HG02642 (cell line): ENCODE results near the gene COL4A2.
"Not testable (repeated sequence)": the region's sequence is repeated elsewhere in the genome, so short reads cannot be mapped to it uniquely, and the experiment has no call there.

Experiments used
- ATAC-seq: cut with Tn5 transposase; IDR thresholded peaks from one replicate; pipeline ENCODE4 v1.9.1; 2021; ENCODE audit warnings: mild to moderate bottlenecking; ENCODE audit not compliant: unreplicated experiment, poor library complexity

COL4A2 gene

GRCh38 chr13:110305544-110305943 lies 1.5 kb upstream of the COL4A2 start:
- ATAC-seq: no peak

- ATAC-seq: no peak
Observed at GRCh38 chr13:110305949-110306339, 1.1 kb upstream of the COL4A2 start.

GRCh38 chr13:110306340-110306959 lies 634 bp upstream of the COL4A2 start:
- no peak for ATAC-seq

- ATAC-seq: no peak
Observed at GRCh38 chr13:110307767-110308655, 927 bp downstream of the COL4A2 start.

GRCh38 chr13:110308656-110309359 lies 1.7 kb downstream of the COL4A2 start:
- ATAC-seq: no peak

- no peak for ATAC-seq
Observed at GRCh38 chr13:110309661-110310524, 2.8 kb downstream of the COL4A2 start.

GRCh38 chr13:110310541-110311442 lies 3.7 kb downstream of the COL4A2 start:
- ATAC-seq: no peak

GRCh38 chr13:110311443-110312338 lies 4.6 kb downstream of the COL4A2 start:
- ATAC-seq: no peak

- ATAC-seq: no peak
Observed at GRCh38 chr13:110312339-110313031, 5.4 kb downstream of the COL4A2 start.

- not testable (repeated sequence) for ATAC-seq
Observed at GRCh38 chr13:110313261-110313660, 6.2 kb downstream of the COL4A2 start.

- not testable (repeated sequence) for ATAC-seq
Observed at GRCh38 chr13:110313733-110314132, 6.6 kb downstream of the COL4A2 start.

GRCh38 chr13:110314516-110315245 lies 7.6 kb downstream of the COL4A2 start:
- ATAC-seq: no peak

GRCh38 chr13:110316196-110316595 lies 9.1 kb downstream of the COL4A2 start:
- no peak for ATAC-seq

GRCh38 chr13:110317093-110317492 lies 10.0 kb downstream of the COL4A2 start:
- no peak for ATAC-seq

- no peak for ATAC-seq
Observed at GRCh38 chr13:110317496-110318195, 10.6 kb downstream of the COL4A2 start.

- ATAC-seq: no peak
Observed at GRCh38 chr13:110318920-110319319, 11.8 kb downstream of the COL4A2 start.
